Neural progenitor cell (in vitro differentiated cells): ENCODE results near the gene CEP120.

ENCODE experiments used
- CTCF ChIP-seq: fragments of 200-600 bp; sonication (generic); IDR thresholded peaks from 2 replicates; pipeline ENCODE4 v1.5.1; 2017; ENCODE audit warnings: antibody characterized with exemption, mild to moderate bottlenecking
- EZH2 ChIP-seq: fragments of 200-600 bp; sonication (generic); IDR thresholded peaks from 2 replicates; pipeline ENCODE4 v1.6.1; 2017; ENCODE audit warnings: antibody characterized with exemption, mild to moderate bottlenecking, moderate library complexity
- EZH2phosphoT487 ChIP-seq: fragments of 200-600 bp; sonication (generic); IDR thresholded peaks from 2 replicates; pipeline ENCODE4 v1.6.1; 2017; ENCODE audit warnings: antibody characterized with exemption

GRCh38 chr5:123412206-123412605 lies 11.0 kb downstream of the CEP120 start:
- no peak for TF ChIP-seq CTCF
- no peak for TF ChIP-seq EZH2
- TF ChIP-seq EZH2phosphoT487: no peak
